SK-N-MC (cell line): Measurements from ENCODE around the gene ANK3.

Experiments
- DNase-seq: peaks from one replicate; pipeline ENCODE4 v3.0.0-alpha.2; 2011; ENCODE audit warnings: low read depth, low spot score
- H3K27ac ChIP-seq: fragments of 200-600 bp; sonication (generic); 2 replicates; pipeline ENCODE4 v1.5.1; 2016; ENCODE audit warnings: mixed run types
- H3K36me3 ChIP-seq: fragments of 200-600 bp; sonication (generic); 2 replicates; pipeline ENCODE4 v1.6.1; 2017; ENCODE audit warnings: antibody characterized with exemption, low read length, mixed read lengths; ENCODE audit not compliant: insufficient read depth
- H3K4me3 ChIP-seq: fragments of 200-600 bp; sonication (generic); 2 replicates; pipeline ENCODE4 v1.5.1; 2016
- H3K9ac ChIP-seq: fragments of 200-600 bp; sonication (generic); 2 replicates; pipeline ENCODE4 v1.8.0; 2017; ENCODE audit warnings: mixed run types, mixed read lengths; ENCODE audit not compliant: insufficient read length
- H3K9me3 ChIP-seq: fragments of 200-600 bp; sonication (generic); 2 replicates; pipeline ENCODE4 v1.6.1; 2017; ENCODE audit warnings: low read depth, mild to moderate bottlenecking, antibody characterized with exemption, low read length, moderate library complexity, mixed read lengths
- EZH2 ChIP-seq: fragments of 200-600 bp; sonication (generic); IDR thresholded peaks from one replicate; pipeline ENCODE4 v1.6.1; 2017; ENCODE audit warnings: antibody characterized with exemption
- FOXP2 ChIP-seq: optimal IDR thresholded peaks from 2 replicates; pipeline ENCODE3; 2011; ENCODE audit warnings: mild to moderate bottlenecking, moderate library complexity; ENCODE audit not compliant: insufficient read depth; ENCODE audit errors: extremely low read length, control extremely low read depth
- POLR2AphosphoS5 ChIP-seq: IDR thresholded peaks from 2 replicates; pipeline ENCODE4 v1.6.1; 2012; ENCODE audit warnings: mild to moderate bottlenecking, low read depth, low read length, borderline replicate concordance

Gene ANK3

GRCh38 chr10:60419249-60419648 is 29.6 kb upstream of the ANK3 start:
- Histone ChIP-seq H3K4me3 (no peak overlapping the region), H3K27ac (no peak overlapping the region), H3K36me3 (no peaks in the 10 kb centered on the region), H3K9ac (no peak overlapping the region), H3K9me3 (no peaks in the 10 kb centered on the region)
- TF ChIP-seq EZH2 (no peak), FOXP2 (no peak), POLR2AphosphoS5 (no peak)
- DNase-seq = no peak

- no peak overlapping the region for H3K9ac ChIP-seq
- no peaks in the 10 kb centered on the region for H3K36me3 ChIP-seq
- H3K27ac ChIP-seq = no peak overlapping the region
- no peaks in the 10 kb centered on the region for H3K9me3 ChIP-seq
- no peak overlapping the region for H3K4me3 ChIP-seq
- TF ChIP-seq POLR2AphosphoS5 (no peak), EZH2 (no peak), FOXP2 (no peak)
- no peak for DNase-seq
Measured at GRCh38 chr10:60417901-60418300, 28.2 kb upstream of the ANK3 start.

- Histone ChIP-seq H3K9me3 (no peaks in the 10 kb centered on the region), H3K36me3 (no peaks in the 10 kb centered on the region), H3K9ac (no peak overlapping the region), H3K4me3 (no peak overlapping the region), H3K27ac (no peak overlapping the region)
- TF ChIP-seq FOXP2 (no peak), EZH2 (no peak), POLR2AphosphoS5 (no peak)
- DNase-seq = no peak
Measured at GRCh38 chr10:60417024-60417423, 27.3 kb upstream of the ANK3 start.

GRCh38 chr10:60414877-60415585 is 25.4 kb upstream of the ANK3 start:
- H3K9ac ChIP-seq = no peak overlapping the region
- H3K4me3 ChIP-seq = no peak overlapping the region
- no peaks in the 10 kb centered on the region for H3K36me3 ChIP-seq
- no peak for TF ChIP-seq FOXP2
- TF ChIP-seq POLR2AphosphoS5 = no peak
- TF ChIP-seq EZH2 = no peak
- H3K27ac ChIP-seq = no peak overlapping the region
- no peaks in the 10 kb centered on the region for H3K9me3 ChIP-seq
- no peak for DNase-seq

GRCh38 chr10:60414111-60414510 is 24.4 kb upstream of the ANK3 start:
- Histone ChIP-seq H3K4me3 (no peak overlapping the region), H3K9me3 (no peaks in the 10 kb centered on the region), H3K27ac (no peak overlapping the region), H3K9ac (no peak overlapping the region), H3K36me3 (no peaks in the 10 kb centered on the region)
- TF ChIP-seq POLR2AphosphoS5 (no peak), FOXP2 (no peak), EZH2 (no peak)
- no peak for DNase-seq

GRCh38 chr10:60413306-60414012 is 23.8 kb upstream of the ANK3 start:
- Histone ChIP-seq H3K36me3 (no peaks in the 10 kb centered on the region), H3K27ac (no peak overlapping the region)

GRCh38 chr10:60410970-60411369 is 21.3 kb upstream of the ANK3 start:
- Histone ChIP-seq H3K9ac (no peak overlapping the region), H3K4me3 (no peak overlapping the region), H3K36me3 (no peaks in the 10 kb centered on the region), H3K9me3 (no peaks in the 10 kb centered on the region), H3K27ac (no peak overlapping the region)
- DNase-seq = no peak
- TF ChIP-seq FOXP2 (no peak), EZH2 (no peak), POLR2AphosphoS5 (no peak)

More at GRCh38 chr10:60413306-60414012, 23.8 kb upstream of the ANK3 start:
- TF ChIP-seq EZH2 (no peak), FOXP2 (no peak), POLR2AphosphoS5 (no peak)
- DNase-seq = no peak
- H3K9ac ChIP-seq = no peak overlapping the region
- H3K9me3 ChIP-seq = no peaks in the 10 kb centered on the region
- no peak overlapping the region for H3K4me3 ChIP-seq

GRCh38 chr10:60409202-60409601 is 19.5 kb upstream of the ANK3 start:
- H3K4me3 ChIP-seq = no peak overlapping the region
- no peak overlapping the region for H3K9ac ChIP-seq
- no peaks in the 10 kb centered on the region for H3K36me3 ChIP-seq
- no peak for DNase-seq
- H3K27ac ChIP-seq = no peak overlapping the region
- no peaks in the 10 kb centered on the region for H3K9me3 ChIP-seq
- TF ChIP-seq FOXP2 (no peak), POLR2AphosphoS5 (no peak), EZH2 (no peak)
